ES-I3 (cell line): ENCODE measurements around the gene CPLX3.

Experiments
- H3K36me3 ChIP-seq: 2 replicates; pipeline ENCODE4 v1.6.1; 2013; ENCODE audit warnings: mild to moderate bottlenecking, low read length, control low read depth, moderate library complexity; ENCODE audit not compliant: insufficient read depth
- H3K4me1 ChIP-seq: 2 replicates; pipeline ENCODE4 v1.6.1; 2013; ENCODE audit warnings: mild to moderate bottlenecking, control low read depth, low read length; ENCODE audit not compliant: insufficient read depth
- H3K9ac ChIP-seq: 2 replicates; pipeline ENCODE4 v1.6.1; 2013; ENCODE audit warnings: low read depth, mild to moderate bottlenecking, low read length, moderate library complexity
- H3K9me3 ChIP-seq: 2 replicates; pipeline ENCODE4 v1.6.1; 2013; ENCODE audit warnings: mild to moderate bottlenecking, low read length, moderate library complexity; ENCODE audit not compliant: control insufficient read depth, insufficient read depth

The CPLX3 gene

GRCh38 chr15:74868059-74868458 is 41.6 kb downstream of the CPLX3 start:
- H3K36me3 ChIP-seq = 0 out of 2 replicates have a peak, but pooled peaks cover 2% of the 10 kb centered on the region
- H3K9ac ChIP-seq = no peak overlapping the region
- peaks cover 5% of the 10 kb centered on the region; the same call in 1 of the 2 replicates for H3K9me3 ChIP-seq
- peaks cover 19% of the 10 kb centered on the region for H3K4me1 ChIP-seq

GRCh38 chr15:74869372-74869725 is 42.9 kb downstream of the CPLX3 start:
- 0 out of 2 replicates have a peak, but pooled peaks cover 2% of the 10 kb centered on the region for H3K36me3 ChIP-seq
- peaks cover 19% of the 10 kb centered on the region for H3K4me1 ChIP-seq
- H3K9ac ChIP-seq = no peak overlapping the region
- peaks cover 5% of the 10 kb centered on the region; the same call in 1 of the 2 replicates for H3K9me3 ChIP-seq

GRCh38 chr15:74869726-74870407 is 43.4 kb downstream of the CPLX3 start:
- no peak overlapping the region for H3K9ac ChIP-seq
- 0 out of 2 replicates have a peak, but pooled peaks cover 2% of the 10 kb centered on the region for H3K36me3 ChIP-seq
- peaks cover 19% of the 10 kb centered on the region for H3K4me1 ChIP-seq
- H3K9me3 ChIP-seq = peaks cover 5% of the 10 kb centered on the region; the same call in 1 of the 2 replicates

GRCh38 chr15:74870436-74871215 is 44.2 kb downstream of the CPLX3 start:
- Histone ChIP-seq H3K36me3 (0 out of 2 replicates have a peak, but pooled peaks cover 2% of the 10 kb centered on the region), H3K9ac (no peak overlapping the region; the same call in 1 of the 2 replicates), H3K4me1 (peaks cover 19% of the 10 kb centered on the region), H3K9me3 (peaks cover 5% of the 10 kb centered on the region; the same call in 1 of the 2 replicates)

GRCh38 chr15:74872702-74873035 is 46.2 kb downstream of the CPLX3 start:
- Histone ChIP-seq H3K9me3 (peaks cover 5% of the 10 kb centered on the region; the same call in 1 of the 2 replicates), H3K4me1 (peaks cover 14% of the 10 kb centered on the region), H3K36me3 (0 out of 2 replicates have a peak, but pooled peaks cover under 1% of the 10 kb centered on the region), H3K9ac (peak overlapping the region; percentile 84)

GRCh38 chr15:74873036-74873755 is 46.8 kb downstream of the CPLX3 start, which contains the start of gene SCAMP2:
Gene SCAMP2, minus strand, starts transcription at chr15:74873365. Its CDS starts 110 bp downstream, at chr15:74873255.
- Histone ChIP-seq H3K36me3 (no peaks in the 10 kb centered on the region), H3K4me1 (peaks cover 14% of the 10 kb centered on the region), H3K9me3 (no peaks in the 10 kb centered on the region), H3K9ac (peak within 1 kb of the TSS; percentile 84)

- H3K36me3 ChIP-seq = no peaks in the 10 kb centered on the region
- H3K4me1 ChIP-seq = peaks cover 14% of the 10 kb centered on the region
- H3K9me3 ChIP-seq = no peaks in the 10 kb centered on the region
- peak overlapping the region; percentile 67; the same call in 1 of the 2 replicates for H3K9ac ChIP-seq
Measured at GRCh38 chr15:74873756-74874424, 47.5 kb downstream of the CPLX3 start.

- H3K36me3 ChIP-seq = no peaks in the 10 kb centered on the region
- H3K4me1 ChIP-seq = no peaks in the 10 kb centered on the region
- no peak overlapping the region for H3K9ac ChIP-seq
Measured at GRCh38 chr15:74878273-74878672, 51.8 kb downstream of the CPLX3 start.

More at GRCh38 chr15:74878273-74878672, 51.8 kb downstream of the CPLX3 start:
- H3K9me3 ChIP-seq = peaks cover 6% of the 10 kb centered on the region
